ENCODE data around the gene ANTXRL. TPM values are rescaled to one million over a fixed set of nuclear protein-coding genes. Genes with fewer than 3 reads are reported as not detected.
A peak's percentile ranks its signal among the peaks of the same experiment; 100 is the strongest.
"Not testable (repeated sequence)": the region's sequence is repeated elsewhere in the genome, so short reads cannot be mapped to it uniquely, and the experiment has no call there.

The ANTXRL gene
- total RNA-seq, 2 experiments from 2014 or later: not detected

DNA sequence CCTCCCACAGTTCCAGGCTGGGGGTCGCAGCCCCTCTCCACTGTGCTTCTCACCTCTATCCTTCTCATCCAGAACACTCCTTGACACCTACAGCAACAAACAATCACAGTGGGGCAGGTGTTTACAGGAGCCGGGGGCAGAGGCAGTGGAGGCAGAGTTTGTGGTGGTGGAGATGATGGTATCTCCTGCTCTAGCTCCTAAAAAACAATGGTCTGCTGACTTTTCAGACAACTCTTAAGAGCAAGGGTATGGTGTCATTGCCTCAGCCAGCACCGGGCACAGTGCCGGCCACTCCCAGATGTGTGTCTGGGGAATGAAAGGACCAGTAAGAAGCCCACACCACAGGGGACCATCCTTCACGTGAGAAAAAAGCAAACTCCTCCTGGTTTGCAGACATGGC is 36.3 kb upstream of the ANTXRL start:
- H3K4me3 Mint-ChIP-seq: no peak overlapping the region
- DNase-seq: no peak
- H3K27ac Mint-ChIP-seq: no peak overlapping the region
- ATAC-seq (ENCODE audit: low read depth): no peak
- H3K36me3 Mint-ChIP-seq: no peaks in the 10 kb centered on the region
- POLR2A ChIA-PET: no interaction called here
- H3K27me3 Mint-ChIP-seq: no peaks in the 10 kb centered on the region
- H3K9me3 Mint-ChIP-seq: no peaks in the 10 kb centered on the region
- peaks cover 2% of the 10 kb centered on the region for H3K4me1 Mint-ChIP-seq

DNA sequence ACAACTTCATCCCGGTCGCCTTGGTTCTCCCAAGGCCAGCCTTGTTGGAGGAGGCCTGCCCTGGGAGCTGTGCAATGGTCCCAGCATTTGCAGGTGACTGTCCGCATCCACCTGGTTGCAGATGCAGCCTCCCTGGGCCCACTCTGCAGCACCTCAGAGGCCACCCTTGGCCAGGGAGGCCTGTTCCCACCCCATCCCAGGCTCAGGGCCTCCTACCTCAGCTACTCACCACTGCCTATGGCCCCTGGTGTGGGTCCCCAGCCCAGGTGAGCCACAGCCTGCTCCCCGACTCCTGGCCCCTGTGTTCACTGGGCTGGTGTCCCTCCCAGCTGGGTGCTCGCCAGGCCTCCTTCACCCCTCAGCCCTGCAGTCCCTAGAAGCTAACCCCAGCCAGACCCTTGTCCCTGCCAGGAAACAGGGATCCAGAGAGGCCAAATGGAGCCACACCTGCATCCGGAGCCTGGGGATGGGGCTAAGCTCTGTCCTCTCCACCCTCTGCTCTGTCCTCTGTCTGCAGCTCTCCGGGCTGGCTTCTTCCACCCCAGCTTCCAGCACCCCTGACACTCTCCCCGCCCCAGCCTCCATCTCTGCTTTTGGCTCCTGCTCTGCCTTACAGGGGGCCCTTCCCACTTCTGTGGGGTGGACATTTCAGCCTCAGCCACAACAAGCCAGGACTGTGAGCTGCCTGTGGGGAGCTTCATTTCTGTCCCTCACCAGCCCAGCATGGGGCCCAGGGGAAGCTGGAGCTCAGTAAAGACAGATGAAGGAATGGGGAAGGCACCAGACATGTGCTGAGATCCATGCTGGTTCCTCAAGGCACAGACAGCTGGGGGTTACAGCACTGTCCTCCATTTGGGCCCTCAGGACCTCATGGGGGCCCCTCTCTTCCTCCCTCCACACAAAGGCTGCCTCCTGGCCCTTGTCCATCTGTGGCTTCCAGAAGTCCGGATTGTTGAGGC is 35.6 kb upstream of the ANTXRL start:
- Mint-ChIP-seq H3K4me1 (peaks cover 6% of the 10 kb centered on the region), H3K9me3 (no peaks in the 10 kb centered on the region), H3K27ac (no peak overlapping the region), H3K4me3 (no peak overlapping the region), H3K27me3 (no peaks in the 10 kb centered on the region), H3K36me3 (no peaks in the 10 kb centered on the region)
- ATAC-seq (ENCODE audit: low read depth): no peak
- no peak for DNase-seq
- POLR2A ChIA-PET: no interaction called here

DNA sequence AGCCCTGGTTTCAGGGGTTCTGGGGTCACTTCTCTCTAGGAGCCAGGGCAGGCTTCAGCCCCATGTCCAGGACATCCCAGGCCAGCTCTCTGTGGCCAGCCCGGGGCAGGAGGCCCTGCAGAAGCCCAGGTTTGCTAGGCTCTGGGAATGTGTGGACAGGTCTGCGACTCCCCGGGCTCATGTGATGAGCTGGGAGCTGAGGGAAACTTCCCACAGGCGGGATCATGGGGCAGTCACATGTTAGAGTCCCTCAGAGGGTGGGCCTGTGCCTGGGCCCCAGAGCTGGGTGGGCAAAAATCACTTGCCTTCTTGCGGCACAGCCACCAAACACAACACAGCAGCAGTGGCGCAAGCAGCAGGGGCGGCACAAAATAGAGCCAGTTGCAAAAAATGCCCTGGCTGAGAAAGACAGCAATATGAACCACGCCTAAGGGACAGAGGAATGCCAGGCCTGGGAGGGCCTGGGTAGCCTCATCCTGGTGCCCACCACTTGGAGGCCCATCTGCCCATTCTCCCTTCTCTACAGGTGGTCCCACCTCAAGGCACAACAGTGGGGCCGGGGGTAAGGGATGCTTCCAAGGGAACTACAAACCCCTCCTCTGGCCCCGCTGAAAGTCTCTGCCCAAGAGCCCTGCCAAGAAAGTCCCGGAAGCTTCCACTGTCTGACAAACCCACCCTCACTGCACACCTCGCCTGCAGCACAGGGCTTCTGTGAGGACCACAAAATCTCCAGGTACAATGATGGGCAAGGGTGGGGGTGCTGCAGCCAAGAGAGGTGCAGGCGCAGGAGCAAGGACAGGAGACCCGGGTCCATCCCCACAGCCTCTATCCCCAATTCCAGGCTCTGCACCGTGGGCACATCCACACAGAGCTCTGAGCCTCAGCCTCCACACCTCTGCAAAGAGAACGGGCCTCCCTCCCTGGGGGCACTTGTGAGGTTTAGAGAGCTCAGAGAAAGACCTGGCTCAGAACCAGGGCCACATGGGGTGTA is 34.6 kb upstream of the ANTXRL start:
- POLR2A ChIA-PET: interaction anchor here (1.2 kb wide), 1 partner anchor 13 kb away, joined by 3 read pairs; no protein-coding TSS in a partner anchor
- Mint-ChIP-seq H3K4me1 (peaks cover 6% of the 10 kb centered on the region), H3K4me3 (no peak overlapping the region), H3K27me3 (no peaks in the 10 kb centered on the region), H3K27ac (no peak overlapping the region), H3K9me3 (no peaks in the 10 kb centered on the region), H3K36me3 (no peaks in the 10 kb centered on the region)
- no peak for DNase-seq
- no peak for ATAC-seq (ENCODE audit: low read depth)

DNA sequence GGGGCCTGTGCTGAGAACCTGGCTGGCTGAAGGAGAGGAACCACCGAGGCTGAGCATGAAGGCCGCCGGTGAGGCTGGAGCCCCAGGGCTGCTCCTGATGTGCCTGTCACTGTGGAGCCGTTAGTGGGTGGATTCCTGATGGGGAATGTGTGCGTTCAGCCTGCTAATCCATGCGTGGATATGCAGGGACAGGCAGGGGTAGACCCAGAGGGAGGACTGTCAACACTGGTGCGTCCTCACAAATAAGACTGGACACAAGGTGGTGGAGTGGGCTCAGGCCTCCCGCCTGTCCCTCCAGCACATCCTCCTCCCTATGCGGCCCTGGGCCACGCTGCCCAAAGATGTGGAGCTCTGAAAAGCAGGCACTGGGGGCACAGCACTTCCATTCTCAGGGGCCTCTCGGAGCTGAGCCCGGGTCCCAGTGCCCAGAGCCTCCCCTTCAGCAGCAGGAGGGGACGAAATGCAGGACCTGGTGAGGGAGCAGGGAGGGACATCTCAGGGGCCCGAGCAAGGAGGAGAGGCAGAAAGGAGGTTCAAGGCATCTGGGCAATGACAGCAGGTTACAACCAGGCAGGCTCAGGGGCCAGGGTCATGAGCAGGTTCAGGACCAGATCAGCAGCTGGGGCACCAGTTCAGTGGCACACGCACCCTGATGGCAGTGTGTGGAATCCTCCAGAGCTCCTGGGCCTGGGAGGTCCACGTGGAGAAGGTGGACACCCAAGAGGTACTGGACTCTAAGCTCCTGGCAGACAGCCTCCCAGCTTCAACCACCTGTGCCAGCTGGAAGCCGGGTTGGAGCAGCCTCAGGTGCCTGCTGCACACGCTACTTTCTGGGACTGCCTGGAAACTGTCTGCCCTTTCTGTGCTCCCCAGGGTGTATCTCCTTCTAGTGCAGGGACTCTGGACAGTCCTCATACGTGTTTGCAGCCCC is 33.5 kb upstream of the ANTXRL start:
- Mint-ChIP-seq H3K4me3 (no peak overlapping the region), H3K36me3 (no peaks in the 10 kb centered on the region), H3K27me3 (no peaks in the 10 kb centered on the region), H3K27ac (no peak overlapping the region), H3K9me3 (no peaks in the 10 kb centered on the region), H3K4me1 (peaks cover 6% of the 10 kb centered on the region)
- DNase-seq (no peak), ATAC-seq (ENCODE audit: low read depth) (no peak)
- POLR2A ChIA-PET: interaction anchor here (1.2 to 1.5 kb wide), 2 partner anchors 13 to 14 kb away, joined by 3 to 4 read pairs; no protein-coding TSS in a partner anchor

DNA sequence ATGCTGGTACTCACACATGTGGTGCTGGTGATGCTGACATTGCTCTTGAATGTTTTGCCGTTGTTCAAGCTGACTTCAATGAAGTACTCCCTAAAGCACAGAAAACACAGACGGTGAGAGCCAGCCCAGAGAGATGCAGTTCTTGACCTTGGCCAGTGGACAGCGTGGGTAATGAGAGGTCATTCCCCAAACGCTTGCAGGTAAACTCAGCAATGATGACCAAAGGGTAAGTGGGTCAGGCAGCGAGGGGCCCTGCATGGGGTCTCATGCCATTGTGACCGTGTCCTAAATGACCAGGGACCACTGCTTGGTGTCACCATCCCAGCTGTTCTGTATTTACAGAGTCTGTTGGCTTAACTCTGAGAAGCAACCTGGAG is 32.8 kb upstream of the ANTXRL start:
- no peak overlapping the region for H3K4me3 Mint-ChIP-seq
- no peak for DNase-seq
- H3K36me3 Mint-ChIP-seq: peaks cover 2% of the 10 kb centered on the region
- POLR2A ChIA-PET: interaction anchor here (1.5 kb wide), 1 partner anchor 13 kb away, joined by 4 read pairs; no protein-coding TSS in a partner anchor
- no peaks in the 10 kb centered on the region for H3K9me3 Mint-ChIP-seq
- no peaks in the 10 kb centered on the region for H3K27me3 Mint-ChIP-seq
- peaks cover 6% of the 10 kb centered on the region for H3K4me1 Mint-ChIP-seq
- no peak overlapping the region for H3K27ac Mint-ChIP-seq
- ATAC-seq (ENCODE audit: low read depth): no peak

DNA sequence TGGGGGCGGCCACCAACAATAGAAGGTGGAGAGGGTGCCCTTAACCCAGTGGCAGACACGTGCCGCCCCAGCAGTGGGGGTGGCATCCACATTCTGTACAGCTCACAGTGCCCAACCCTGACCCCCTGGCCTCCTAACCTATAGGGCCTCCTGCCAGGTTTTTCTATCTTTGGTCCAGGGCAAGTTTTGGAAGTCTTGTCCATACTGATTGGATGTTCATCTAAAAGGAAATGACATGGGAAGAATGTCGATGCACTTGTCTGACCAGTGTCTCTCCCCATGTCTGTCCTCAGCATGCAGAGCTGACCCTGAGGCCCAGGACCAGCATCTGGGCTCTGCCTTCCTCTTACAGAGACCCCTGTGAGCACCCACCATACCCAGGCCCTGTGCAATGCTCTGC is 32.3 kb upstream of the ANTXRL start:
- Mint-ChIP-seq H3K9me3 (no peaks in the 10 kb centered on the region), H3K27me3 (no peaks in the 10 kb centered on the region), H3K4me1 (peaks cover 6% of the 10 kb centered on the region), H3K27ac (no peak overlapping the region), H3K36me3 (peaks cover 2% of the 10 kb centered on the region), H3K4me3 (no peak overlapping the region)
- POLR2A ChIA-PET: interaction anchor here (1.5 kb wide), 1 partner anchor 12 kb away, joined by 4 read pairs; no protein-coding TSS in a partner anchor
- ATAC-seq (ENCODE audit: low read depth): no peak
- no peak for DNase-seq

DNA sequence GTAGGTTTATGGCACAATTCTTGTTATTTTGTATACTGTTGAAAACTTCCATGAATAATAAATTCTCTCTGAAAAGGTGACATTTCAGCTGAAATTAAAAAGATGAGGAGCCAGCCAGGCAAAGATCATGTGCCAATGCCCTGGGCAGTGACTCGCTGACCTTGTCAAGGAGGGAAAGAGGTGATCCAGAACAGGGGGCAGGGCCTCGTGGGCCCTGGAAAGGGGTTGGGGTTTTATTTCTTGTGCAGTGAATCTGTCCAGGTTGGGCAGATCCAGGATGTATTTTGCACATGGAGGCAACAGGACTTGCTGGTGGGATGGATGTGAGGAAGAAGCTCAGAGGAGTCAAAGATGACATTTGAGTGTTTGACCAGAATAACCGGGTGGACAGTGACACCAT is 31.6 kb upstream of the ANTXRL start:
- not testable (repeated sequence) for H3K9me3 Mint-ChIP-seq; H3K4me3 Mint-ChIP-seq; DNase-seq; H3K4me1 Mint-ChIP-seq; H3K27ac Mint-ChIP-seq; H3K36me3 Mint-ChIP-seq; H3K27me3 Mint-ChIP-seq; ATAC-seq (ENCODE audit: low read depth)
- POLR2A ChIA-PET: interaction anchor here (1.5 kb wide), 1 partner anchor 11 kb away, joined by 4 read pairs; no protein-coding TSS in a partner anchor

DNA sequence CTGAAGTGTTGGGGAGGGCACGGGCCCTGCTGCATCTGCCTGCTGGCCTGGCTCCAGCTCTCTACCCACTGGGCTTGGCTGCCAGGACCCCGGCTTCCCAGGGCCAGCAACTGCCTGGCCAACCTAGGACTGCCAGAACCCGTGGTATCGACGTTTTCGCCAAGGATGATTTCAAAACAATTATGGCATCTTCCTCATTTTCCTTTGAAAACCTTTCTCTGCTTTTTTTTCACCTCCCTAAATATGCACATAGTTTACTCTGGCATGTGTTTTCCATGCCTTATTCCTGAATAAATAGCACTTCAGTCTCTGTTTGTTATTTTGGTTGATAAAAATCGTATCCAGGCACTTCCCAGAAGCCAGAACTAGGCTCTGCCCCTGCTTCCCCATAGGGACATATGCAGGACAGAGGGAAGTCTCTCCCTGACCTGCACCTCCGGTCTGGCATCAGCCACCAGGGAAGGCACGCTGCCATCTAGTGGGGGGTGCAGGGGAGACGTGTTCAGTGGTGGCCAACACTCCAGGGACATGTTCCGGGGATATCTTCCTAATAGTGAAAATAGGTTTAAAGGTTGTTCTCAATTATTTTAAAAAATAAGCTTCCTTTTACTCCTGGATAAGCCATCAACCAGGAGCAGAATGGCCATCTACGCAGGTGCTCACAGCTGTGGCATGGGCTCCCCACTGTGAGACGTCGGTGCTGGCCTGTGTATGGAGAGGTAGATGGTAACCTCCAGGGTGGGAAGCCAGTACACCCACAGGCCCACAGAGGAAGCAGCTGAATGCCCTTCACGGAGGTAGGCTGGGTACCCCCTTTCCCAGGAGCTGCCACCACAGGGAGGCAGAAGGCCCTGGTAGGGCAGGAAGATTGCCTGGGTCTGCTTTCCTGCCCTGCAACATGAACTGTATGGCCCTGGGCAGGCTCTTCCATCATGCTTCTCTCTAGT is 30.7 kb upstream of the ANTXRL start:
- ATAC-seq (ENCODE audit: low read depth): peak; percentile 61
- Mint-ChIP-seq H3K4me1 (peaks cover 6% of the 10 kb centered on the region), H3K4me3 (no peak overlapping the region), H3K36me3 (peaks cover 9% of the 10 kb centered on the region), H3K9me3 (no peaks in the 10 kb centered on the region), H3K27ac (no peak overlapping the region), H3K27me3 (no peaks in the 10 kb centered on the region)
- peak; percentile 63 for DNase-seq
- POLR2A ChIA-PET: no interaction called here

DNA sequence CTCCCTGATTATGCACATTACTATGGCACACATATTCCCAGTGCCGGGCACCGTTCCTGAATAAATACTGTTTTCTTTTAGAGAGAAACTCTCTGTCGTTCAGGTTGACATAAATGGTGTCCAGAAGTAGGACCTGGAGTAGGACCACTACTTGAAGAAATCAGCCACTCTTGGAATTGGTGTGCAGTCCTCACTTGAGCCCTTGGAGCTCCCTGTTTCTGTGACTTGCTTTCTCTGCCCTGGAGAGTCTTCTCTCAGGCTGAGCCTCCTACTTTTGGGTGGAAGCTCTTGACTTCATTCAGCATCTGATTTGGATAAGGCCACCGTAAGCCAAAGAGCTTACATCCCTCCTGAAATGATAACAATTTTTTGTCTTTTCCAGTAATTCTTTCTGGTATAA is 29.7 kb upstream of the ANTXRL start:
- Mint-ChIP-seq H3K36me3 (peaks cover 16% of the 10 kb centered on the region), H3K4me3 (no peak overlapping the region), H3K27me3 (no peaks in the 10 kb centered on the region), H3K4me1 (peaks cover 8% of the 10 kb centered on the region), H3K9me3 (no peaks in the 10 kb centered on the region), H3K27ac (no peak overlapping the region)
- POLR2A ChIA-PET: interaction anchor here (0.7 kb wide), 1 partner anchor 14 kb away, joined by 3 read pairs; no protein-coding TSS in a partner anchor
- ATAC-seq (ENCODE audit: low read depth) (no peak), DNase-seq (no peak)

DNA sequence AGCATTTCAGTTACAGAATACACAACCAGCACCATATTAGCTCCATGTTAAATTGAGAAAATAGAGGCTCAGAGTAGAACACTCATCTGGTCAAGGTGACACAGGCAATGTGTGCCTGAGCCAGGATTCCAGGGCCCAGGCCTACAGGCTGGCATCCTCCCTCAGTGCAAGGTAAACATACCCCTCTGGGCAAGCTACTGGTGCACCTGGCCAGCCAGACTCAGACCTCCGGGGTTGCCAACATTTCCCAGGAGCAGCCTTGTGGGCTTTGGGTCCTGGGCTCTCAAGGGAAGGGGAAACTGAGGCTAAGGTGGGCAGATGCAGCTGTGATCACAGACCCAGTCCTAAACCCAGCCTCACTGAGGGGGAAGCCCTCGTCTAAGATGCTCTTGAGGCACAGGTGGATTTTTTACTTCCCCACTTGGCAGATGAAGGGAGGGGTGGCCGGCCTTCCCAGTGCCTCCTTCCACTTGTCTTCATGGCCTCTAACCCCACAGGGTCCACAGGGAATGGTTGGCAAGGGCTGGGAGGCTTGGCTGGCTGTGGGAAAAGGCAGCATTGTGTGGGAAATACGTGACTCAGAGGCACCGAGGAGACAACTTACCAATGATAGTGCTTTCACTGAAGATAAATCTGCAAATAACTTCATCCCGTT is 23.8 kb upstream of the ANTXRL start:
- H3K36me3 Mint-ChIP-seq: peaks cover 22% of the 10 kb centered on the region
- H3K27ac Mint-ChIP-seq; POLR2A ChIA-PET; ATAC-seq (ENCODE audit: low read depth); H3K4me1 Mint-ChIP-seq; H3K27me3 Mint-ChIP-seq; DNase-seq; H3K9me3 Mint-ChIP-seq; H3K4me3 Mint-ChIP-seq: not testable (repeated sequence)

DNA sequence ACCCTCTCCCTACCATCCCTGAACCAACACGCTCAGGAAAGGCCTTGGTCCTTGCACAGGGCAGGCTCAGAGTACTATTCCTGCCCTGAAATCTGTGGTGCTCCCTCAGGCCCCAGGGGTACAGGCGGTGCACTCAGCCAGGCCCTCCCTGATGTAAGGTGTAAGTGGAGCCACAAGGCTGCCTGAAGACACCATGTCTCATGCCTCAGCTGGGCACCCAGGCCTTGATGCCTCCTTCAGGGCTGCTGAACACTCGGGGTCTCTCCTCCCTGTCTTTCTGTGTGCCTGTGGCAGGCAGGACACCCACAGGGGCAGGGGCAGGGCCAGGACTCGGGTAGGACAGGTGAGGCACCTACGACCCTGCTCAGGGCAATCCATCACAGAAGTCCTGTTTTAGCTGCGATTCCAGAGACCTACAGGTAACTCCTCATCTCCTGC is 22.9 kb upstream of the ANTXRL start:
- H3K27ac Mint-ChIP-seq: no peak overlapping the region
- H3K36me3 Mint-ChIP-seq: peaks cover 21% of the 10 kb centered on the region
- ATAC-seq (ENCODE audit: low read depth) (no peak), DNase-seq (no peak)
- no peaks in the 10 kb centered on the region for H3K27me3 Mint-ChIP-seq
- no peak overlapping the region for H3K4me3 Mint-ChIP-seq
- POLR2A ChIA-PET: interaction anchor here (3.7 kb wide), 1 partner anchor 20 kb away, joined by 15 read pairs; no protein-coding TSS in a partner anchor
- peaks cover 7% of the 10 kb centered on the region for H3K4me1 Mint-ChIP-seq
- H3K9me3 Mint-ChIP-seq: no peaks in the 10 kb centered on the region

All from activated naive CD8-positive, alpha-beta T cell treated with anti-CD3 and anti-CD28 coated beads, Interleukin-2, amount 10 ng/mL, durations not matched to agents 7 days and 5 days (primary cell).